SK-N-SH treated with all-trans-retinoic acid at 6 μM for 48 hours (cell line): ENCODE data around the gene CIITA.
"Not testable (repeated sequence)": the region's sequence is repeated elsewhere in the genome, so short reads cannot be mapped to it uniquely, and the experiment has no call there.

Experiments used
- ATAC-seq: fragments of 200-7000 bp; cut with Tn5 transposase; 3 replicates; pipeline ENCODE4 v1.9.1; 2020; ENCODE audit warnings: mild to moderate bottlenecking, moderate library complexity
- BACH2 ChIP-seq: fragments of 250-450 bp; sonication (Bioruptor Pico); IDR thresholded peaks from 2 replicates; pipeline ENCODE4 v1.9.0; 2021; ENCODE audit warnings: mild to moderate bottlenecking, borderline replicate concordance
- CREB5 ChIP-seq: fragments of 250-450 bp; sonication (Bioruptor Pico); IDR thresholded peaks from 2 replicates; pipeline ENCODE4 v1.5.1; 2020; ENCODE audit warnings: low read depth, mild to moderate bottlenecking, moderate library complexity
- CSDC2 ChIP-seq: fragments of 250-450 bp; sonication (Bioruptor Pico); IDR thresholded peaks from 2 replicates; pipeline ENCODE4 v1.5.0; 2020; ENCODE audit warnings: mild to moderate bottlenecking, moderate library complexity
- CSRNP3 ChIP-seq: fragments of 250-450 bp; sonication (Bioruptor Pico); IDR thresholded peaks from 2 replicates; pipeline ENCODE4 v1.5.1; 2021; ENCODE audit warnings: mild to moderate bottlenecking, moderate library complexity
- ISL1 ChIP-seq: fragments of 250-450 bp; sonication (Bioruptor Pico); IDR thresholded peaks from 2 replicates; pipeline ENCODE4 v2.1.2; 2022; ENCODE audit warnings: mild to moderate bottlenecking, moderate library complexity
- OSR1 ChIP-seq: fragments of 250-450 bp; sonication (Bioruptor Pico); IDR thresholded peaks from 2 replicates; pipeline ENCODE4 v1.8.0; 2022; ENCODE audit warnings: moderate library complexity, mild to moderate bottlenecking, inconsistent platforms
- PATZ1 ChIP-seq: fragments of 250-450 bp; sonication (Bioruptor Pico); IDR thresholded peaks from 2 replicates; pipeline ENCODE4 v1.8.0; 2020; ENCODE audit warnings: mild to moderate bottlenecking, moderate library complexity, borderline replicate concordance
- PPARA ChIP-seq: fragments of 250-450 bp; sonication (Bioruptor Pico); IDR thresholded peaks from 2 replicates; pipeline ENCODE4 v1.5.0; 2020; ENCODE audit warnings: mild to moderate bottlenecking, borderline replicate concordance
- RARB ChIP-seq: fragments of 250-450 bp; sonication (Bioruptor Pico); IDR thresholded peaks from 2 replicates; pipeline ENCODE4 v1.8.0; 2021; ENCODE audit warnings: mild to moderate bottlenecking, moderate library complexity
- SNAI2 ChIP-seq: fragments of 250-450 bp; sonication (Bioruptor Pico); IDR thresholded peaks from 2 replicates; pipeline ENCODE4 v1.5.0; 2020; ENCODE audit warnings: mild to moderate bottlenecking, moderate library complexity
- TCF4 ChIP-seq: fragments of 250-450 bp; sonication (Bioruptor Pico); IDR thresholded peaks from 2 replicates; pipeline ENCODE4 v1.8.0; 2021; ENCODE audit warnings: mild to moderate bottlenecking, moderate library complexity, borderline replicate concordance
- TOX ChIP-seq: fragments of 250-450 bp; sonication (Bioruptor Pico); IDR thresholded peaks from 2 replicates; pipeline ENCODE4 v1.8.0; 2021; ENCODE audit warnings: mild to moderate bottlenecking, moderate library complexity, borderline replicate concordance
- TSHZ2 ChIP-seq: fragments of 250-450 bp; sonication (Bioruptor Pico); IDR thresholded peaks from 2 replicates; pipeline ENCODE4 v1.5.0; 2020; ENCODE audit warnings: mild to moderate bottlenecking, moderate library complexity
- ZC3H10 ChIP-seq: fragments of 250-450 bp; sonication (Bioruptor Pico); IDR thresholded peaks from 2 replicates; pipeline ENCODE4 v1.5.1; 2021; ENCODE audit warnings: mild to moderate bottlenecking, moderate library complexity
- ZFP3 ChIP-seq: fragments of 250-450 bp; sonication (Bioruptor Pico); IDR thresholded peaks from 2 replicates; pipeline ENCODE4 v1.5.0; 2020; ENCODE audit warnings: mild to moderate bottlenecking, moderate library complexity
- ZFP30 ChIP-seq: fragments of 450-650 bp; formaldehyde crosslinking; IDR thresholded peaks from 2 replicates; pipeline ENCODE4 v1.5.0; 2022; ENCODE audit warnings: mild to moderate bottlenecking, moderate library complexity
- ZNF565 ChIP-seq: fragments of 450-650 bp; formaldehyde crosslinking; conservative IDR thresholded peaks from 2 replicates; pipeline ENCODE4 v1.5.0; 2020; ENCODE audit warnings: low read depth, mild to moderate bottlenecking, moderate library complexity
- ZNF70 ChIP-seq: fragments of 450-650 bp; formaldehyde crosslinking; IDR thresholded peaks from 2 replicates; pipeline ENCODE4 v1.5.0; 2020; ENCODE audit warnings: mild to moderate bottlenecking, moderate library complexity
- ZNF8 ChIP-seq: fragments of 450-650 bp; formaldehyde crosslinking; IDR thresholded peaks from 2 replicates; pipeline ENCODE4 v1.5.0; 2020; ENCODE audit warnings: mild to moderate bottlenecking, moderate library complexity

Gene CIITA

GRCh38 chr16:10965440-10966061 is 88.5 kb downstream of the CIITA start:
- TF ChIP-seq TCF4 (CRISPR knock-in tag): no peak
- no peak for TF ChIP-seq PATZ1 (CRISPR knock-in tag)
- TF ChIP-seq OSR1 (CRISPR knock-in tag): no peak
- TF ChIP-seq TOX: no peak
- TF ChIP-seq ISL1: no peak
- no peak for ATAC-seq

GRCh38 chr16:10966129-10966528 is 89.1 kb downstream of the CIITA start:
- ATAC-seq: no peak
- TF ChIP-seq ZNF565 (CRISPR knock-in tag) (no peak), SNAI2 (CRISPR knock-in tag) (no peak), ZFP30 (CRISPR knock-in tag) (no peak), ZC3H10 (CRISPR knock-in tag) (no peak), ZNF70 (CRISPR knock-in tag) (no peak), PATZ1 (CRISPR knock-in tag) (no peak), RARB (CRISPR knock-in tag) (no peak), OSR1 (CRISPR knock-in tag) (no peak)

- not testable (repeated sequence) for ATAC-seq
Measured at GRCh38 chr16:10966559-10966958, 89.6 kb downstream of the CIITA start.

GRCh38 chr16:10967986-10968385 is 91.0 kb downstream of the CIITA start:
- ATAC-seq: peak; percentile 11; the same call in 1 of the 3 replicates
- TF ChIP-seq ZNF70 (CRISPR knock-in tag) (no peak), TSHZ2 (CRISPR knock-in tag) (no peak), ZC3H10 (CRISPR knock-in tag) (no peak), BACH2 (no peak), PPARA (CRISPR knock-in tag) (no peak), CSDC2 (no peak), ZFP3 (CRISPR knock-in tag) (no peak)

- no peak for ATAC-seq
- TF ChIP-seq ISL1 (no peak), CSDC2 (no peak), TCF4 (CRISPR knock-in tag) (no peak), CREB5 (CRISPR knock-in tag) (no peak), ZNF70 (CRISPR knock-in tag) (no peak), RARB (CRISPR knock-in tag) (no peak), TOX (no peak), CSRNP3 (no peak), ZNF565 (CRISPR knock-in tag) (no peak), ZC3H10 (CRISPR knock-in tag) (no peak), ZNF8 (CRISPR knock-in tag) (no peak), TSHZ2 (CRISPR knock-in tag) (no peak), ZFP3 (CRISPR knock-in tag) (no peak)
Measured at GRCh38 chr16:10968498-10968897, 91.5 kb downstream of the CIITA start.
